ENCODE data around the gene IL5RA. TPM values are rescaled to one million over a fixed set of nuclear protein-coding genes. Genes with fewer than 3 reads are reported as not detected.

IL5RA gene
- total and polyA plus RNA-seq, 10 of the 15 experiments (the other 5 are each of a cell fraction or from before 2014, with no cell fraction given), result 0.04 to 0.53 (median 0.14) TPM; not detected in 6

DNA sequence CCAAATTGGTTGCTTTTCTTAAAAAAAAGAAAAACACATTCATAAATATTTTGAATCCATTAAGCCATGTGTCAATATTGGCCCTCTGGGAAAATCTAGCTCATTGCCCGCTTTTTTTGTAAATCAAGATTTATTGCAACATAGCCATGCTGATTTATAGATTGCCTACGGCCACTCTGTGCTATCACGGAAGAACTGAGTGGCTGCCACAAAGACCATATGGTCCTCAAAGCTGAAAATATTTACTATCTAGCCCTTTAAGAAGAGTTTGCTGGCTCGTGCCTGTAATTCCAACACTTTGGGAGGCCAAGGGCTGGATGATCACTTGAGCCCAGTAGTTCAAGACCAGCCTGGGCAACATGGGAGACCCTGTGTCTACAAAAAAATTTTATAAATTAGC, 45.9 kb downstream of the IL5RA start:
- ChIA-PET CTCF (no interaction called here), SMC1A (ENCODE audit: uncharacterized antibody, unreplicated experiment) (interaction anchor here (1.3 to 1.4 kb wide), 2 partner anchors 19 to 77 kb away, joined by 3 read pairs; no protein-coding TSS in a partner anchor), POLR2A (no interaction called here), RAD21 (ENCODE audit: unreplicated experiment) (no interaction called here)
- no peak overlapping the region for H2AFZ ChIP-seq (ENCODE audit: control insufficient read depth, low read depth, low read length)
- no peak overlapping the region for H3K9ac ChIP-seq (ENCODE audit: control insufficient read depth, insufficient read depth, low read length)
- in situ Hi-C loops (cut with MboI) (no loop called here), intact Hi-C loops (cut with micrococcal nuclease; ENCODE audit: unreplicated experiment) (no loop called here)
- no peak overlapping the region for H3K27ac ChIP-seq (ENCODE audit: control insufficient read depth, insufficient read depth)
- BruUV-seq (replicated peaks), result no TSS peak
- H3K9me3 ChIP-seq (replicated peaks; ENCODE audit: control insufficient read depth, insufficient read depth, low read length), result no peaks in the 10 kb centered on the region
- ATAC-seq (no peak), FAIRE-seq (no peak), DNase-seq (ENCODE audit: low read depth, low spot score) (no peak)
- H3K79me2 ChIP-seq (ENCODE audit: control insufficient read depth, insufficient read depth, low read length), result no peaks in the 10 kb centered on the region
- H4K20me1 ChIP-seq (ENCODE audit: control insufficient read depth, insufficient read depth), result no peaks in the 10 kb centered on the region
- H3K4me2 ChIP-seq (ENCODE audit: control insufficient read depth, insufficient read depth), result no peak overlapping the region
- no peak overlapping the region for H3K4me3 ChIP-seq
- H3K36me3 ChIP-seq (ENCODE audit: control insufficient read depth in 2 of 2, insufficient read depth in 2 of 2, low read length in 1 of 2), result no peaks in the 10 kb centered on the region
- H3K27me3 ChIP-seq (replicated peaks in 1 of 2; ENCODE audit: control insufficient read depth in 2 of 2, insufficient read depth in 2 of 2, low read length in 1 of 2), result no peaks in the 10 kb centered on the region
- H3K4me1 ChIP-seq (ENCODE audit: control insufficient read depth, insufficient read depth, low read length), result no peaks in the 10 kb centered on the region
- 47% methylated on average over 4 of the region's 4 CpGs for WGBS (ENCODE audit: insufficient coverage, insufficient replicate concordance, low lambda C conversion rate, missing lambda C conversion rate)
- TF ChIP-seq ZNF384 (IDR thresholded peaks at IDR 0.05; ENCODE audit: borderline replicate concordance, low read depth, low read length) (no peak), STAT3 (IDR thresholded peaks at IDR 0.05; ENCODE audit: low read depth, low read length) (no peak), RCOR1 (conservative IDR thresholded peaks at IDR 0.05; ENCODE audit: low read depth, low read length) (no peak), ZBTB11 (CRISPR knock-in tag; IDR thresholded peaks at IDR 0.05) (no peak), HCFC1 (IDR thresholded peaks at IDR 0.05; ENCODE audit: low read length) (no peak), BHLHE40 (IDR thresholded peaks at IDR 0.05; ENCODE audit: borderline replicate concordance in 1 of 2, low read depth in 2 of 2, low read length in 1 of 2) (no peak), SMAD5 (IDR thresholded peaks at IDR 0.05; ENCODE audit: low read depth) (no peak), TBL1XR1 (IDR thresholded peaks at IDR 0.05; ENCODE audit: low read depth, low read length) (no peak), CREB1 (IDR thresholded peaks at IDR 0.05; ENCODE audit: low read depth) (no peak), IKZF1 (conservative IDR thresholded peaks at IDR 0.05) (no peak), NBN (IDR thresholded peaks at IDR 0.05) (no peak), FOXK2 (IDR thresholded peaks at IDR 0.05) (no peak)
- TF ChIP-seq, protein P1, sequence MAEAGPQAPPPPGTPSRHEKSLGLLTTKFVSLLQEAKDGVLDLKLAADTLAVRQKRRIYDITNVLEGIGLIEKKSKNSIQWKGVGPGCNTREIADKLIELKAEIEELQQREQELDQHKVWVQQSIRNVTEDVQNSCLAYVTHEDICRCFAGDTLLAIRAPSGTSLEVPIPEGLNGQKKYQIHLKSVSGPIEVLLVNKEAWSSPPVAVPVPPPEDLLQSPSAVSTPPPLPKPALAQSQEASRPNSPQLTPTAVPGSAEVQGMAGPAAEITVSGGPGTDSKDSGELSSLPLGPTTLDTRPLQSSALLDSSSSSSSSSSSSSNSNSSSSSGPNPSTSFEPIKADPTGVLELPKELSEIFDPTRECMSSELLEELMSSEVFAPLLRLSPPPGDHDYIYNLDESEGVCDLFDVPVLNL (IDR thresholded peaks at IDR 0.05; ENCODE audit: low read depth, low read length), result no peak
- TF ChIP-seq, protein P2, sequence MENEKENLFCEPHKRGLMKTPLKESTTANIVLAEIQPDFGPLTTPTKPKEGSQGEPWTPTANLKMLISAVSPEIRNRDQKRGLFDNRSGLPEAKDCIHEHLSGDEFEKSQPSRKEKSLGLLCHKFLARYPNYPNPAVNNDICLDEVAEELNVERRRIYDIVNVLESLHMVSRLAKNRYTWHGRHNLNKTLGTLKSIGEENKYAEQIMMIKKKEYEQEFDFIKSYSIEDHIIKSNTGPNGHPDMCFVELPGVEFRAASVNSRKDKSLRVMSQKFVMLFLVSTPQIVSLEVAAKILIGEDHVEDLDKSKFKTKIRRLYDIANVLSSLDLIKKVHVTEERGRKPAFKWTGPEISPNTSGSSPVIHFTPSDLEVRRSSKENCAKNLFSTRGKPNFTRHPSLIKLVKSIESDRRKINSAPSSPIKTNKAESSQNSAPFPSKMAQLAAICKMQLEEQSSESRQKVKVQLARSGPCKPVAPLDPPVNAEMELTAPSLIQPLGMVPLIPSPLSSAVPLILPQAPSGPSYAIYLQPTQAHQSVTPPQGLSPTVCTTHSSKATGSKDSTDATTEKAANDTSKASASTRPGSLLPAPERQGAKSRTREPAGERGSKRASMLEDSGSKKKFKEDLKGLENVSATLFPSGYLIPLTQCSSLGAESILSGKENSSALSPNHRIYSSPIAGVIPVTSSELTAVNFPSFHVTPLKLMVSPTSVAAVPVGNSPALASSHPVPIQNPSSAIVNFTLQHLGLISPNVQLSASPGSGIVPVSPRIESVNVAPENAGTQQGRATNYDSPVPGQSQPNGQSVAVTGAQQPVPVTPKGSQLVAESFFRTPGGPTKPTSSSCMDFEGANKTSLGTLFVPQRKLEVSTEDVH (IDR thresholded peaks at IDR 0.05; ENCODE audit: low read depth, partially characterized antibody), result no peak
- TF ChIP-seq, protein P3, sequence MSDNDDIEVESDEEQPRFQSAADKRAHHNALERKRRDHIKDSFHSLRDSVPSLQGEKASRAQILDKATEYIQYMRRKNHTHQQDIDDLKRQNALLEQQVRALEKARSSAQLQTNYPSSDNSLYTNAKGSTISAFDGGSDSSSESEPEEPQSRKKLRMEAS (IDR thresholded peaks at IDR 0.05; ENCODE audit: low read depth, low read length), result no peak

Data from GM12878 (cell line).